Measurements from ENCODE around the gene ALCAM.

- TF ChIP-seq CTCF (conservative IDR thresholded peaks at IDR 0.05) (no peak), ZFX (IDR thresholded peaks at IDR 0.05) (no peak)
Observed at GRCh38 chr3:105399611-105400010, 32.9 kb downstream of the ALCAM start.
